ENCODE results near the gene ARPP21. TPM values are rescaled to one million over a fixed set of nuclear protein-coding genes. Genes with fewer than 3 reads are reported as not detected.

ARPP21 gene
- total RNA-seq, 1 donor from 2014 or later = not detected

- no peaks in the 10 kb centered on the region for H3K9me3 ChIP-seq
- no peaks in the 10 kb centered on the region for H3K27me3 ChIP-seq
- no peak overlapping the region for H3K4me3 ChIP-seq
- no peak for DNase-seq
- H3K4me1 ChIP-seq = no peaks in the 10 kb centered on the region
- no peak for ATAC-seq
- intact Hi-C loops (cut with DNase I) = no loop called here
- H3K36me3 ChIP-seq = no peaks in the 10 kb centered on the region
- no peak overlapping the region for H3K27ac ChIP-seq
- TF ChIP-seq, protein P1, sequence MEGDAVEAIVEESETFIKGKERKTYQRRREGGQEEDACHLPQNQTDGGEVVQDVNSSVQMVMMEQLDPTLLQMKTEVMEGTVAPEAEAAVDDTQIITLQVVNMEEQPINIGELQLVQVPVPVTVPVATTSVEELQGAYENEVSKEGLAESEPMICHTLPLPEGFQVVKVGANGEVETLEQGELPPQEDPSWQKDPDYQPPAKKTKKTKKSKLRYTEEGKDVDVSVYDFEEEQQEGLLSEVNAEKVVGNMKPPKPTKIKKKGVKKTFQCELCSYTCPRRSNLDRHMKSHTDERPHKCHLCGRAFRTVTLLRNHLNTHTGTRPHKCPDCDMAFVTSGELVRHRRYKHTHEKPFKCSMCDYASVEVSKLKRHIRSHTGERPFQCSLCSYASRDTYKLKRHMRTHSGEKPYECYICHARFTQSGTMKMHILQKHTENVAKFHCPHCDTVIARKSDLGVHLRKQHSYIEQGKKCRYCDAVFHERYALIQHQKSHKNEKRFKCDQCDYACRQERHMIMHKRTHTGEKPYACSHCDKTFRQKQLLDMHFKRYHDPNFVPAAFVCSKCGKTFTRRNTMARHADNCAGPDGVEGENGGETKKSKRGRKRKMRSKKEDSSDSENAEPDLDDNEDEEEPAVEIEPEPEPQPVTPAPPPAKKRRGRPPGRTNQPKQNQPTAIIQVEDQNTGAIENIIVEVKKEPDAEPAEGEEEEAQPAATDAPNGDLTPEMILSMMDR (IDR thresholded peaks at IDR 0.05) = no peak
Measured at GRCh38 chr3:35817216-35817615, 177.9 kb downstream of the ARPP21 start.

- no peak overlapping the region for H3K4me3 ChIP-seq
- TF ChIP-seq, protein P1 (IDR thresholded peaks at IDR 0.05) = no peak
- intact Hi-C loops (cut with DNase I) = no loop called here
- no peaks in the 10 kb centered on the region for H3K36me3 ChIP-seq
- no peaks in the 10 kb centered on the region for H3K9me3 ChIP-seq
- no peaks in the 10 kb centered on the region for H3K4me1 ChIP-seq
- no peak overlapping the region for H3K27ac ChIP-seq
- ATAC-seq (no peak), DNase-seq (no peak)
- peaks cover 3% of the 10 kb centered on the region for H3K27me3 ChIP-seq
Measured at GRCh38 chr3:35832140-35832571, 192.8 kb downstream of the ARPP21 start.

Small RNAs within 50 kb of the gene (microRNA-seq; reads per million reads assigned to microRNA genes)
- 0.50 reads per million for gene MIR128-2 (ENCODE audit: borderline microRNAs expressed)
